PC-9 (cell line): ENCODE results near the gene NXN.

Source experiments
- CTCF ChIP-seq: fragments of 200-600 bp; sonication (generic); conservative IDR thresholded peaks from 2 replicates; pipeline ENCODE4 v1.6.1; 2017; ENCODE audit warnings: mixed run types, antibody characterized with exemption, mild to moderate bottlenecking, moderate library complexity
- EZH2 ChIP-seq: fragments of 200-600 bp; sonication (generic); IDR thresholded peaks from 2 replicates; pipeline ENCODE4 v1.8.0; 2017; ENCODE audit warnings: antibody characterized with exemption, low read depth

DNA sequence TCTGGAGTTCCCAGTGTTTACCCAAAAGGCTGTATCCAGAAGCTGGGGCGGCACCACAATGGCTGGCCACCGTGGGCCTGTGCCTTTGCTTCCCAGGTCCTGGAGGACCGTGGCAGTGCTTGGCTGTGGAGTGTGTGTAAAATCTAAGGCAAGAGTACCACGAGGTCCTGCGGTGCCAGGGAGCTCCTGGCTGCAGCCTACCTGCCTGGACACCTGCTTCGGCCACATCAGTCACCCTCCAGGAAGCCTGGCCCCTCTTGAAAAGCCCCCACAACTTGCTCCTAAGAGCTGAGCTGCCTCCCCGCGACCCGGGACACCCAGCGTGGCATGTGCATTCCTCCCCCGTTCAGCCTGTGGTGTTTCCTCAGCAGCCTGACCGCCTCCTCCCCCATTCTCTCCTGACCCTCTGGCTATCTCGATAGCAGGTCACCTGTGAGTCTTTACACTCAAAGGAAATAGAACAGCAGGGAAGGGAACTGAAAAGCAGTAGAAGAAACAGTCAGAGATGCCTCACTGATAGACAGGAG lies 25.3 kb upstream of the NXN start:
- TF ChIP-seq CTCF: no peak
- no peak for TF ChIP-seq EZH2
